ENCODE results near the gene DYRK1B. TPM values are rescaled to one million over a fixed set of nuclear protein-coding genes. Genes with fewer than 3 reads are reported as not detected.

Gene DYRK1B
- total and polyA plus RNA-seq, 4 experiments from 2014 or later: 7.0 to 30.9 (median 21.7) TPM

- Mint-ChIP-seq H3K4me1 (peaks cover 34 to 49% (median 39%) of the 10 kb centered on the region in 4 donors), H3K27ac (peak overlapping the region in 3 of 7 donors; percentile 37 to 63 (median 62))
- intact Hi-C loops (cut with micrococcal nuclease): loop anchor here (5.0 kb wide), 1 partner anchor 169 kb away; no protein-coding TSS in a partner anchor
Observed at GRCh38 chr19:39841041-39841440, 7.1 kb upstream of the DYRK1B start.

DNA sequence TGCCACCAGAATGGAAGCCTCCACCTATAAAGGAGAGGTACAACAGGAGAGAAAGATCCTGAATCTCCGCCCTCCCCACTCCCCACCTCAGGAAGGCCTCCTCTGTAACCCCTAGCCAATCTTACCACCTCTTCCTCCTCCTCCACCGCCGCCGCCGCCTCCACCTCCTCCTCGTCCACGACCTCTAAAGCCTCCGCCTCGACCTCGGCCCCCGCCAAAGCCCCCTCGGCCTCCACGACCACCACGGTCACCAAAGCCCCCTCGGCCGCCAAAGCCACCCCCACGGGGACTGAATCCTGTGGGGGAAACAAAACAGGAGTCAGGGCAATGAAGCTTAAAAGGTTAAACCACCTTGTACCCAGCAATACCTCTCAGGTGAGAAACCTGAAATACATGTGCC is 6.5 kb upstream of the DYRK1B start:
- intact Hi-C loops (cut with micrococcal nuclease): loop anchor here (5.0 kb wide), 1 partner anchor 168 kb away; no protein-coding TSS in a partner anchor
- peak overlapping the region in 1 of 7 donors; percentile 51 for H3K27ac Mint-ChIP-seq
- no peak overlapping the region for H3K4me3 ChIP-seq (ENCODE audit: low read length in 2 of 2)
- no peak for DNase-seq
- no peak overlapping the region for H3K27ac ChIP-seq (ENCODE audit: low read depth, low read length)
- no peaks in the 10 kb centered on the region for H3K27me3 Mint-ChIP-seq
- peaks cover 26 to 51% of the 10 kb centered on the region in 2 donors for H3K36me3 Mint-ChIP-seq
- H3K4me1 Mint-ChIP-seq: peaks cover 31 to 44% (median 35%) of the 10 kb centered on the region in 4 donors
- CTCF ChIA-PET (ENCODE audit: partially characterized antibody): interaction anchor here (1.6 to 5.4 kb wide), 2 partner anchors 72 to 76 kb away, joined by 3 to 43 read pairs; no protein-coding TSS in a partner anchor
- H3K27me3 ChIP-seq (ENCODE audit: insufficient read depth, low read length): no peaks in the 10 kb centered on the region
- POLR2A ChIA-PET (ENCODE audit: partially characterized antibody): no interaction called here
- H3K36me3 ChIP-seq (ENCODE audit: insufficient read depth, low read length): peaks cover 39% of the 10 kb centered on the region
- H3K9me3 ChIP-seq (ENCODE audit: control insufficient read depth in 1 of 2, low read length in 2 of 2): no peaks in the 10 kb centered on the region
- H3K4me1 ChIP-seq (ENCODE audit: insufficient read depth, low read length): peaks cover 39% of the 10 kb centered on the region
- H3K4me3 Mint-ChIP-seq: no peak overlapping the region
- H3K9me3 Mint-ChIP-seq: peaks cover 0 to 1% (median 0%) of the 10 kb centered on the region in 8 donors

More at GRCh38 chr19:39841041-39841440, 7.1 kb upstream of the DYRK1B start:
- Mint-ChIP-seq H3K27me3 (no peaks in the 10 kb centered on the region), H3K9me3 (peaks cover 0 to 1% (median 0%) of the 10 kb centered on the region in 8 donors), H3K36me3 (peaks cover 26 to 50% of the 10 kb centered on the region in 2 donors), H3K4me3 (no peak overlapping the region)
- Histone ChIP-seq H3K9me3 (ENCODE audit: control insufficient read depth in 1 of 2, low read length in 2 of 2) (no peaks in the 10 kb centered on the region), H3K36me3 (ENCODE audit: insufficient read depth, low read length) (peaks cover 37% of the 10 kb centered on the region), H3K4me1 (ENCODE audit: insufficient read depth, low read length) (peaks cover 41% of the 10 kb centered on the region), H3K27me3 (ENCODE audit: insufficient read depth, low read length) (no peaks in the 10 kb centered on the region), H3K4me3 (ENCODE audit: low read length in 2 of 2) (no peak overlapping the region), H3K27ac (ENCODE audit: low read depth, low read length) (no peak overlapping the region)
- no peak for DNase-seq
- ChIA-PET CTCF (ENCODE audit: partially characterized antibody) (interaction anchor here (0.9 to 7.3 kb wide), 5 partner anchors 20 to 129 kb away, joined by 3 to 168 read pairs (median 6); partner anchors contain the start of gene PSMC4), POLR2A (ENCODE audit: partially characterized antibody) (interaction anchor here (1.1 kb wide), 1 partner anchor 282 kb away, joined by 3 read pairs; no protein-coding TSS in a partner anchor)

DNA sequence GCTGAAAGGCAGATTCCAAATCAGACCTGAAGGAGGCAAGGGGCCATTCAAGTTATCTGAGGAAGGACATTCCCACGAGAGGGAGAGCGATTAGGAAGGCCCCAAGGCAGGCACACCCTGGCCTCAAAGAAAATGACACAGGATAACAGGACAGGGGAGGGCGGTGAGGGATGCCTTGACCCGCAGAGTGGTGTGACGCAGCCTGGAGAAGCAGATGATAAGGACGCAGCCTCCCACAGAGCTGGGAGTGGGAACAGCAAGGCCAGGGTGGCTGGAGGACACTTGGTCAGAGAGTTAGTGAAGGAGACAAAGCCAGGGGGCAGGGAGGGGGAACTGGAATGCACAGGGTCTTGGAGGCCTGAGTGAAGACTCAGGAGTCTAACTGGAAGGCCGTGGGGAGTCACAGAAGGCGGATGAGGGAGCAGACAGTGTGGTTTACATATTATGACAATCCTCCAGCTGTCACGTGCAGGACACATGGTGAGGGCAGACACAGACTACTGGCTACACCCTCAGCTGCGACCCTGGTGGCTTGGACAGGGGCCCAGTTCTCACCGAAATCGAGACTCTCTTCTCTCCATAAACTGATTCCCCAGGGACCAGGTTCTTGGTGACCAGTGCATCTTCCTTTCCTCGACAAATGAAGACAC is 5.8 kb upstream of the DYRK1B start:
- Histone ChIP-seq H3K4me3 (ENCODE audit: low read length in 2 of 2) (no peak overlapping the region), H3K4me1 (ENCODE audit: insufficient read depth, low read length) (peaks cover 32% of the 10 kb centered on the region), H3K36me3 (ENCODE audit: insufficient read depth, low read length) (peaks cover 39% of the 10 kb centered on the region), H3K9me3 (ENCODE audit: control insufficient read depth in 1 of 2, low read length in 2 of 2) (no peaks in the 10 kb centered on the region), H3K27ac (ENCODE audit: low read depth, low read length) (no peak overlapping the region), H3K27me3 (ENCODE audit: insufficient read depth, low read length) (no peaks in the 10 kb centered on the region)
- ChIA-PET CTCF (ENCODE audit: partially characterized antibody) (no interaction called here), POLR2A (ENCODE audit: partially characterized antibody) (no interaction called here)
- peak overlapping the region in 5 of 7 donors; percentile 29 to 86 (median 42) for H3K27ac Mint-ChIP-seq
- DNase-seq: no peak
- H3K36me3 Mint-ChIP-seq: peaks cover 26 to 48% of the 10 kb centered on the region in 2 donors
- H3K27me3 Mint-ChIP-seq: no peaks in the 10 kb centered on the region
- intact Hi-C loops (cut with micrococcal nuclease): loop anchor here (5.0 kb wide), 1 partner anchor 168 kb away; no protein-coding TSS in a partner anchor
- peaks cover 24 to 37% (median 29%) of the 10 kb centered on the region in 4 donors for H3K4me1 Mint-ChIP-seq
- H3K9me3 Mint-ChIP-seq: peaks cover 0 to 1% (median 0%) of the 10 kb centered on the region in 8 donors
- H3K4me3 Mint-ChIP-seq: no peak overlapping the region

DNA sequence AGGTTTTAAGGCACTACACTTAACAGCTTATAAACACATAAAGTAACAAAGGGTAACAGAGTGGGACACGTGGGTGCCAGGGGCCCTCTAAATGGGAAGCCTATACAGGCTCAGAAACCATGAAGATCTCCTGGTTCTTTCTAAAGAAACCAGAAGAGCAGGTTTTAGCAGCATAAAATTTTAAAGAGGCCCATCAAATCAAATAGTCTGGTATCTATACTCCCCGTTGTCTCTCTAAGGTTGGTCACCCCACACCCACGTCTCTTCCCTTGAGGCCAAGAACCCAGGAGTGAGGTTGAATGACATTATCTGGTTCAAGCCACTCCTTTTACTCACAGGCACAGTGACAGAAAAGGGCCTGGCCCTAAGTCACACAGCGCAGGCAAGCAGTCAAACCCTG is 4.6 kb upstream of the DYRK1B start:
- no peaks in the 10 kb centered on the region for H3K27me3 Mint-ChIP-seq
- CTCF ChIA-PET (ENCODE audit: partially characterized antibody): no interaction called here
- POLR2A ChIA-PET (ENCODE audit: partially characterized antibody): no interaction called here

GRCh38 chr19:39837978-39838377 is 4.0 kb upstream of the DYRK1B start:
- Histone ChIP-seq H3K9me3 (ENCODE audit: control insufficient read depth in 1 of 2, low read length in 2 of 2) (no peaks in the 10 kb centered on the region), H3K36me3 (ENCODE audit: insufficient read depth, low read length) (peaks cover 39% of the 10 kb centered on the region), H3K4me1 (ENCODE audit: insufficient read depth, low read length) (peaks cover 23% of the 10 kb centered on the region), H3K27ac (ENCODE audit: low read depth, low read length) (no peak overlapping the region), H3K27me3 (ENCODE audit: insufficient read depth, low read length) (no peaks in the 10 kb centered on the region), H3K4me3 (ENCODE audit: low read length in 2 of 2) (no peak overlapping the region)
- H3K27me3 Mint-ChIP-seq: no peaks in the 10 kb centered on the region
- H3K9me3 Mint-ChIP-seq: no peaks in the 10 kb centered on the region
- ChIA-PET POLR2A (ENCODE audit: partially characterized antibody) (no interaction called here), CTCF (ENCODE audit: partially characterized antibody) (no interaction called here)
- H3K4me3 Mint-ChIP-seq: no peak overlapping the region
- peaks cover 16 to 28% (median 23%) of the 10 kb centered on the region in 4 donors for H3K4me1 Mint-ChIP-seq
- DNase-seq: no peak
- intact Hi-C loops (cut with micrococcal nuclease): no loop called here
- peak overlapping the region in 3 of 7 donors; percentile 22 to 79 (median 75) for H3K27ac Mint-ChIP-seq
- peaks cover 29 to 51% of the 10 kb centered on the region in 2 donors for H3K36me3 Mint-ChIP-seq

More for the DNA sequence above, 4.6 kb upstream of the DYRK1B start:
- Histone ChIP-seq H3K4me1 (ENCODE audit: insufficient read depth, low read length) (peaks cover 27% of the 10 kb centered on the region), H3K27ac (ENCODE audit: low read depth, low read length) (no peak overlapping the region), H3K4me3 (ENCODE audit: low read length in 2 of 2) (no peak overlapping the region), H3K36me3 (ENCODE audit: insufficient read depth, low read length) (peaks cover 39% of the 10 kb centered on the region), H3K27me3 (ENCODE audit: insufficient read depth, low read length) (no peaks in the 10 kb centered on the region), H3K9me3 (ENCODE audit: control insufficient read depth in 1 of 2, low read length in 2 of 2) (no peaks in the 10 kb centered on the region)
- no peak overlapping the region for H3K4me3 Mint-ChIP-seq
- DNase-seq: no peak
- peak overlapping the region in 1 of 7 donors; percentile 68 for H3K27ac Mint-ChIP-seq
- intact Hi-C loops (cut with micrococcal nuclease): no loop called here
- H3K4me1 Mint-ChIP-seq: peaks cover 18 to 31% (median 25%) of the 10 kb centered on the region in 4 donors
- H3K36me3 Mint-ChIP-seq: peaks cover 29 to 50% of the 10 kb centered on the region in 2 donors
- peaks cover 0 to 1% (median 0%) of the 10 kb centered on the region in 8 donors for H3K9me3 Mint-ChIP-seq

- Histone ChIP-seq H3K36me3 (ENCODE audit: insufficient read depth, low read length) (peaks cover 46% of the 10 kb centered on the region), H3K9me3 (ENCODE audit: control insufficient read depth in 1 of 2, low read length in 2 of 2) (no peaks in the 10 kb centered on the region), H3K4me3 (ENCODE audit: low read length in 2 of 2) (peak overlapping the region in 1 of 2 donors; percentile 98), H3K4me1 (ENCODE audit: insufficient read depth, low read length) (peaks cover 30% of the 10 kb centered on the region), H3K27ac (ENCODE audit: low read depth, low read length) (peak overlapping the region; percentile 91), H3K27me3 (ENCODE audit: insufficient read depth, low read length) (no peaks in the 10 kb centered on the region)
- no peak for DNase-seq
- H3K27ac Mint-ChIP-seq: peak overlapping the region; percentile 77 to 99 (median 96)
- H3K4me1 Mint-ChIP-seq: peaks cover 21 to 34% (median 28%) of the 10 kb centered on the region in 4 donors
- H3K9me3 Mint-ChIP-seq: peaks cover 0 to 2% (median 0%) of the 10 kb centered on the region in 8 donors
- ChIA-PET POLR2A (ENCODE audit: partially characterized antibody) (interaction anchor here (1.0 to 3.9 kb wide), 12 partner anchors 10 to 776 kb away, joined by 3 to 96 read pairs (median 4); partner anchors contain the start of genes FBL, PLEKHG2, PSMC4 and RPS16), CTCF (ENCODE audit: partially characterized antibody) (interaction anchor here (1.0 to 2.2 kb wide), 5 partner anchors 10 to 136 kb away, joined by 3 to 61 read pairs (median 16); partner anchors contain the start of genes FBL and PSMC4)
- intact Hi-C loops (cut with micrococcal nuclease): loop anchor here (1.0 to 5.0 kb wide), 4 partner anchors 10 to 387 kb away; partner anchors contain the start of genes FBL, PSMC4 and SUPT5H
- H3K27me3 Mint-ChIP-seq: no peaks in the 10 kb centered on the region
- peak overlapping the region; percentile 69 to 89 (median 79) for H3K4me3 Mint-ChIP-seq
- H3K36me3 Mint-ChIP-seq: peaks cover 41 to 62% of the 10 kb centered on the region in 2 donors
Observed at GRCh38 chr19:39834287-39834841, 402 bp upstream of the DYRK1B start.
